Coronary artery (tissue), 2 donors: ENCODE measurements around the gene PLD4.

Experiments used
- DNase-seq: peaks from one replicate; pipeline ENCODE4 v3.0.0-alpha.2; 2017; ENCODE audit warnings: low spot score
- H3K27ac ChIP-seq, 2 donors: fragments of 200-600 bp; sonication (generic); one replicate each; pipeline ENCODE4 v1.5.1; 2016 to 2019
- H3K4me3 ChIP-seq: fragments of 200-600 bp; sonication (generic); 2 replicates; pipeline ENCODE4 v1.5.1; 2016; ENCODE audit warnings: mild to moderate bottlenecking, moderate library complexity
- CTCF ChIP-seq: fragments of 200-600 bp; sonication (generic); IDR thresholded peaks from one replicate; pipeline ENCODE4 v1.5.1; 2019; ENCODE audit warnings: antibody characterized with exemption

PLD4 gene

GRCh38 chr14:104980611-104981531 is 56.2 kb downstream of the PLD4 start:
- no peak for DNase-seq
- Histone ChIP-seq H3K4me3 (no peak overlapping the region), H3K27ac (no peak overlapping the region)
- TF ChIP-seq CTCF = no peak

GRCh38 chr14:104981699-104982541 is 57.2 kb downstream of the PLD4 start:
- Histone ChIP-seq H3K4me3 (no peak overlapping the region), H3K27ac (no peak overlapping the region)
- no peak for DNase-seq
- TF ChIP-seq CTCF = no peak

GRCh38 chr14:104982548-104983230 is 58.0 kb downstream of the PLD4 start:
- no peak overlapping the region for H3K4me3 ChIP-seq
- no peak for TF ChIP-seq CTCF
- H3K27ac ChIP-seq = no peak overlapping the region
- DNase-seq = no peak
